Fibroblast of lung (primary cell): ENCODE data around the gene ST6GAL2. TPM values are rescaled to one million over a fixed set of nuclear protein-coding genes. Genes with fewer than 3 reads are reported as not detected.

Source experiments
- DNase-seq, 2 donors: peaks; one replicate each; pipeline versions ENCODE4 v3.0.0 to v3.0.0-alpha.2; 2010; ENCODE audit warnings: low read depth in 2 of 2
- H2AFZ ChIP-seq: 2 replicates; pipeline ENCODE4 v1.5.1; 2012; ENCODE audit warnings: low read length, control low read depth, inconsistent platforms
- H3K27ac ChIP-seq: 2 replicates; pipeline ENCODE4 v1.5.1; 2011; ENCODE audit warnings: low read length, control low read depth; ENCODE audit not compliant: insufficient read depth
- H3K27me3 ChIP-seq: 2 replicates; pipeline ENCODE4 v1.5.1; 2011; ENCODE audit warnings: mild to moderate bottlenecking, low read length; ENCODE audit not compliant: control insufficient read depth, insufficient read depth
- H3K36me3 ChIP-seq: 2 replicates; pipeline ENCODE4 v1.5.1; 2011; ENCODE audit warnings: low read length; ENCODE audit not compliant: control insufficient read depth, insufficient read depth
- H3K4me1 ChIP-seq: 2 replicates; pipeline ENCODE4 v1.5.1; 2011; ENCODE audit warnings: low read length; ENCODE audit not compliant: control insufficient read depth, insufficient read depth; ENCODE audit errors: extremely low read depth
- H3K4me2 ChIP-seq: 2 replicates; pipeline ENCODE4 v1.5.1; 2011; ENCODE audit warnings: low read length, control low read depth; ENCODE audit not compliant: insufficient read depth; ENCODE audit errors: extremely low read depth
- H3K4me3 ChIP-seq, 4 experiments: fragments of 200-600 bp in 1 of 4; sonication (generic) in 1 of 4; replicated peaks in 1 of 4; 2 replicates each; pipeline ENCODE4 v1.5.1; 2011 to 2016; ENCODE audit warnings: low read length in 4 of 4, low read depth in 3 of 4, mild to moderate bottlenecking in 3 of 4, control low read depth in 2 of 4, inconsistent platforms in 1 of 4, mixed read lengths in 1 of 4; ENCODE audit not compliant: insufficient read depth in 1 of 4; ENCODE audit errors: control extremely low read depth in 1 of 4
- H3K79me2 ChIP-seq: 2 replicates; pipeline ENCODE4 v1.5.1; 2012; ENCODE audit warnings: mild to moderate bottlenecking, low read length, inconsistent platforms; ENCODE audit not compliant: control insufficient read depth, insufficient read depth
- H3K9ac ChIP-seq: 2 replicates; pipeline ENCODE4 v1.5.1; 2011; ENCODE audit warnings: mild to moderate bottlenecking, low read length, control low read depth; ENCODE audit not compliant: insufficient read depth
- H3K9me3 ChIP-seq: 2 replicates; pipeline ENCODE4 v1.5.1; 2012; ENCODE audit warnings: low read depth, low read length; ENCODE audit not compliant: control insufficient read depth, insufficient read depth
- H4K20me1 ChIP-seq: 2 replicates; pipeline ENCODE4 v1.5.1; 2011; ENCODE audit warnings: low read length; ENCODE audit not compliant: control insufficient read depth, insufficient read depth; ENCODE audit errors: extremely low read depth
- EZH2 ChIP-seq: IDR thresholded peaks from 2 replicates; pipeline ENCODE4 v1.5.1; 2012; ENCODE audit warnings: low read length, control low read depth, mild to moderate bottlenecking; ENCODE audit errors: missing control alignments
- polyA plus RNA-seq, 2 donors: library from polyadenylated mRNA; depleted of rRNA in 1 of 2; stranded (reverse) in 1 of 2; unstranded in 1 of 2; fragments of >200 nt; gene quantifications; 2 replicates each; pipeline ENCODE4 v1.2.1, GENCODE V29; 2011 to 2012; ENCODE audit warnings: missing spikeins in 1 of 2
- total RNA-seq: library from RNA; depleted of rRNA; stranded (reverse); fragments of >200 nt; gene quantifications from 2 replicates; pipeline ENCODE4 v1.2.1, GENCODE V29; 2014
- TF ChIP-seq, protein P1 (sequence below), 2 donors: IDR thresholded peaks in 1 of 2; conservative IDR thresholded peaks in 1 of 2; 1 replicate in 1 of 2; 2 replicates in 1 of 2; pipeline ENCODE4 v1.5.1; 2011 to 2012; ENCODE audit warnings: low read length in 2 of 2, control low read depth in 1 of 2, inconsistent platforms in 1 of 2, low read depth in 1 of 2, mild to moderate bottlenecking in 1 of 2

Gene ST6GAL2
- total and polyA plus RNA-seq, 2 donors (not counting 1 experiment from before 2014, with no cell fraction given): not detected

DNA sequence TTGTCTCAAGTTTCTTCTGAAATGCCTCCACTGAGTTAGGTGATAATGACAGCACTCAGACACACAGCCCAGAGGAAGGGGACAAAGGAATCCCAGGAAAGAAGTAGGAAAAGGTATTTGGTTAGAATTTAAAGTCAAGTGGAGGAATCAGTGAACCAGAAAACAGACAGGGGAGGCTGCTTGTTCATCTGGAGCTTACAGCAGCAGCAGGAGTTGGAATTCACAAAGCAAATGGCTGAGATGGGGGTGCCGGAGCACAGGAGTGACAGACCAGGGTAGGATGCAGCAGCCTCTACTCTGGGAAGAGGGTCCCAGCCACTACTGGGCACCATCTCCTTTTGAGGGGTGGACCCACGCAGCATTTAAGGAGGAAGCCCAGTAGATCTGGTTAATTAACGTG is 104.8 kb downstream of the ST6GAL2 start:
- H3K36me3 ChIP-seq: no peaks in the 10 kb centered on the region
- H3K9ac ChIP-seq: no peak overlapping the region
- no peaks in the 10 kb centered on the region for H3K27me3 ChIP-seq
- H3K4me2 ChIP-seq: no peak overlapping the region
- no peak overlapping the region for H3K4me3 ChIP-seq
- H2AFZ ChIP-seq: no peak overlapping the region
- H4K20me1 ChIP-seq: no peaks in the 10 kb centered on the region
- no peak for DNase-seq
- no peak overlapping the region for H3K27ac ChIP-seq
- no peaks in the 10 kb centered on the region for H3K4me1 ChIP-seq
- TF ChIP-seq EZH2: no peak
- TF ChIP-seq, protein P1, sequence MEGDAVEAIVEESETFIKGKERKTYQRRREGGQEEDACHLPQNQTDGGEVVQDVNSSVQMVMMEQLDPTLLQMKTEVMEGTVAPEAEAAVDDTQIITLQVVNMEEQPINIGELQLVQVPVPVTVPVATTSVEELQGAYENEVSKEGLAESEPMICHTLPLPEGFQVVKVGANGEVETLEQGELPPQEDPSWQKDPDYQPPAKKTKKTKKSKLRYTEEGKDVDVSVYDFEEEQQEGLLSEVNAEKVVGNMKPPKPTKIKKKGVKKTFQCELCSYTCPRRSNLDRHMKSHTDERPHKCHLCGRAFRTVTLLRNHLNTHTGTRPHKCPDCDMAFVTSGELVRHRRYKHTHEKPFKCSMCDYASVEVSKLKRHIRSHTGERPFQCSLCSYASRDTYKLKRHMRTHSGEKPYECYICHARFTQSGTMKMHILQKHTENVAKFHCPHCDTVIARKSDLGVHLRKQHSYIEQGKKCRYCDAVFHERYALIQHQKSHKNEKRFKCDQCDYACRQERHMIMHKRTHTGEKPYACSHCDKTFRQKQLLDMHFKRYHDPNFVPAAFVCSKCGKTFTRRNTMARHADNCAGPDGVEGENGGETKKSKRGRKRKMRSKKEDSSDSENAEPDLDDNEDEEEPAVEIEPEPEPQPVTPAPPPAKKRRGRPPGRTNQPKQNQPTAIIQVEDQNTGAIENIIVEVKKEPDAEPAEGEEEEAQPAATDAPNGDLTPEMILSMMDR (conservative IDR thresholded peaks at IDR 0.05 in 1 of 2, IDR thresholded peaks at IDR 0.05 in 1 of 2; ENCODE audit: low read depth in 1 of 2, low read length in 2 of 2): no peak
- H3K79me2 ChIP-seq: no peaks in the 10 kb centered on the region
- H3K9me3 ChIP-seq: no peaks in the 10 kb centered on the region

DNA sequence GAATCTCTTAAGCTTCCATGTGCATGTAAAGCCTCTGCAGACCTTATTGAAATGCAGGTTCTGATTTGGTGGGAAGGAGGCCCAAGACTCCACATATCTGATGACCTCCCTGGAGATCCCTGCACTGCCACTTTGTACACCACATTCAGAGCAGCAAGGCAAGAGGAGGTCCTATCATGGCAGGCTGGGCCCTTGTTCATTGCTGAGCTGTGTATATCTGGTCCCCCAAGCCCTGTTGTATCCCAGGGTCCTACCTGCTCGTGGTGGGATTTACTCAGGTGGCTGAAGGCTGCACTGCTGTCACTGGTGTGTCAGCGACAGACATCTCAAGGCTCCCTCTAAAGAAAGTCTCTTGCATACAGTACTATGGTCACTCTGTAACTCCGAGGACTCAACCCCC is 114.2 kb downstream of the ST6GAL2 start:
- H3K4me3 ChIP-seq: no peak overlapping the region
- no peak overlapping the region for H3K9ac ChIP-seq
- no peaks in the 10 kb centered on the region for H3K27me3 ChIP-seq
- no peaks in the 10 kb centered on the region for H3K9me3 ChIP-seq
- no peak for TF ChIP-seq EZH2
- TF ChIP-seq, protein P1 (conservative IDR thresholded peaks at IDR 0.05 in 1 of 2, IDR thresholded peaks at IDR 0.05 in 1 of 2; ENCODE audit: low read depth in 1 of 2, low read length in 2 of 2): no peak
- H3K4me1 ChIP-seq: no peaks in the 10 kb centered on the region
- H3K27ac ChIP-seq: no peak overlapping the region
- H3K79me2 ChIP-seq: no peaks in the 10 kb centered on the region
- no peaks in the 10 kb centered on the region for H4K20me1 ChIP-seq
- H3K4me2 ChIP-seq: no peak overlapping the region
- H3K36me3 ChIP-seq: no peaks in the 10 kb centered on the region
- DNase-seq: no peak
- H2AFZ ChIP-seq: no peak overlapping the region

DNA sequence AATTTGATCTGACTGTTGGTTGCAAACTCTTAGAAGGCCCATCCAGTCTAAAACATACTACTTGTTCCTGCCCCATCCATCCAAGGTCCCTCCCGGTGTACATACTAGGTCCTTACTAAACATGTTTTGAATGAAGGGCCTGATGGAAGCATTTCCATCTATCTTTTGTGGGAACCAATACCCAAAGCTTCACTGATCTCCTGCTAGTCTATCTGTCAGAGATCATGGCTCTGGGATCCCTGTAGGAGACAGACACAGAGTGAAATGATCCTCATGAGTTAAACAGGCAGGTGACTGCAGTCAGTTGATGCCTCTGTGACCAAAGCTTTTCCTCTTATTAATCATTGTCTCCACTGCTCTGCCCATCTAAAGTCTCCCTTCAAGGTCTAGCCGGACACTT is 115.0 kb downstream of the ST6GAL2 start:
- no peaks in the 10 kb centered on the region for H3K9me3 ChIP-seq
- no peak for DNase-seq
- no peaks in the 10 kb centered on the region for H3K79me2 ChIP-seq
- H3K4me3 ChIP-seq: no peak overlapping the region
- H3K27me3 ChIP-seq: no peaks in the 10 kb centered on the region
- H3K4me2 ChIP-seq: no peak overlapping the region
- H4K20me1 ChIP-seq: no peaks in the 10 kb centered on the region
- no peaks in the 10 kb centered on the region for H3K4me1 ChIP-seq
- H3K27ac ChIP-seq: no peak overlapping the region
- no peak overlapping the region for H2AFZ ChIP-seq
- H3K9ac ChIP-seq: no peak overlapping the region
- no peaks in the 10 kb centered on the region for H3K36me3 ChIP-seq
- no peak for TF ChIP-seq EZH2
- TF ChIP-seq, protein P1 (conservative IDR thresholded peaks at IDR 0.05 in 1 of 2, IDR thresholded peaks at IDR 0.05 in 1 of 2; ENCODE audit: low read depth in 1 of 2, low read length in 2 of 2): no peak
